Endothelial cell of umbilical vein (primary cell): ENCODE results near the gene MZB1.

Experiments used
- CTCF ChIP-seq, 2 donors: IDR thresholded peaks; 1 replicate in 1 of 2; 2 replicates in 1 of 2; pipeline ENCODE4 v1.5.1; 2011; ENCODE audit warnings: low read length in 2 of 2, mild to moderate bottlenecking in 2 of 2, moderate library complexity in 2 of 2, control low read depth in 1 of 2, inconsistent platforms in 1 of 2, low read depth in 1 of 2; ENCODE audit not compliant: insufficient read depth in 1 of 2; ENCODE audit errors: extremely low read depth in 1 of 2
- JUN ChIP-seq: IDR thresholded peaks from 2 replicates; pipeline ENCODE4 v1.6.1; 2011; ENCODE audit warnings: borderline replicate concordance, low read depth; ENCODE audit not compliant: insufficient read length, insufficient read depth
- POLR2A ChIP-seq: IDR thresholded peaks from 2 replicates; pipeline ENCODE4 v1.6.1; 2012; ENCODE audit warnings: low read depth, mild to moderate bottlenecking, control low read depth, low read length

- TF ChIP-seq CTCF (IDR thresholded peaks at IDR 0.05; ENCODE audit: extremely low read depth in 1 of 2, insufficient read depth in 1 of 2, low read depth in 1 of 2, low read length in 2 of 2) (no peak), JUN (no peak), POLR2A (no peak)
Measured at GRCh38 chr5:139383993-139384590, 5.6 kb downstream of the MZB1 start.
